Nephron (organoid): ENCODE measurements around the gene TREX2.

Source experiments
- H3K27ac Mint-ChIP-seq, 3 experiments: 2 replicates each; pipeline ENCODE4 v1.8.0; 2020; ENCODE audit warnings: mixed read lengths in 3 of 3, mild to moderate bottlenecking in 2 of 3, moderate library complexity in 1 of 3
- H3K27me3 Mint-ChIP-seq: 2 replicates; pipeline ENCODE4 v1.8.0; 2021; ENCODE audit warnings: low read depth, mild to moderate bottlenecking, moderate library complexity, mixed read lengths
- H3K36me3 Mint-ChIP-seq: 2 replicates; pipeline ENCODE4 v1.8.0; 2020; ENCODE audit warnings: low read depth, mixed read lengths
- H3K4me1 Mint-ChIP-seq: 2 replicates; pipeline ENCODE4 v1.8.0; 2020; ENCODE audit warnings: mixed read lengths
- H3K4me3 Mint-ChIP-seq, 3 experiments: 2 replicates each; pipeline ENCODE4 v1.8.0; 2020; ENCODE audit warnings: mild to moderate bottlenecking in 3 of 3, mixed read lengths in 3 of 3, moderate library complexity in 2 of 3
- H3K9me3 Mint-ChIP-seq: 2 replicates; pipeline ENCODE4 v1.8.0; 2020; ENCODE audit warnings: mixed read lengths
- TF ChIP-seq, protein P1 (sequence below), 3 experiments: fragments of 200-600 bp; sonication (generic); IDR thresholded peaks; one replicate each; pipeline ENCODE4 v1.5.0; 2021; ENCODE audit warnings: antibody characterized with exemption in 3 of 3; ENCODE audit not compliant: unreplicated experiment in 3 of 3

Gene TREX2

DNA sequence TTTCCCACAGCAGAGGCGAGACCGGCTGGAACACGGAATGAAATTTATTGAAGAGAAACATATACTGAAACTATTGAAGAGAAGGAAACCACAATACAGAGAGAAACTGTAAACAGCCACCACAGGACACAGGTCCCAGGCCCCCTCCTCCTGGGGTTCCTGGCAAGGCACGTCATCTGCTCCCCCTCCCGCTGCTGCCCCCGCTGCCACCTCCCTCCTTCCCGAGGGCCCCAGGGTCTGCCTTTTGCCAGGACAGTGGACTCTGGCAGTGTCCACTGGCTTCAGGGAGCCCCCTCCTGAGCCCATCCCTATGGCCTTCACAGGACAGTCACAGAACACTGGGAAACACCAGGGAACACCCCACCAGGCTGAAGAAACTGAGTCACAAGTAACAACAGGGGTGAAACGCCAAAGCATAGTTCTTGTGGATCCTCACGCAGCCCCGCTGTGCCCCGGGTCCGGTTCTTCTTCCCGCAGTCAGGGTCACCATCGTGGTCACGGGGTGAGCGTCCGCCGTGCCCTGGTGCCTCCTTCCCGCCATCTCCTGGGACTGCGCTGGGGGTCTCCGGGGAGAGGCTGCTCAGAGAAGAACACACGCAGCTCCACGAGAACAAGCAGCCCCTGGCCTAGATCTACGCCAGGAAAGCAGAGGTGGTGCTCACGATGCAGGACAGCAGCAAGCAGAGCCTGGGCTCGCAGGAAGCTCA lies 50.1 kb downstream of the TREX2 start:
- TF ChIP-seq, protein P1, sequence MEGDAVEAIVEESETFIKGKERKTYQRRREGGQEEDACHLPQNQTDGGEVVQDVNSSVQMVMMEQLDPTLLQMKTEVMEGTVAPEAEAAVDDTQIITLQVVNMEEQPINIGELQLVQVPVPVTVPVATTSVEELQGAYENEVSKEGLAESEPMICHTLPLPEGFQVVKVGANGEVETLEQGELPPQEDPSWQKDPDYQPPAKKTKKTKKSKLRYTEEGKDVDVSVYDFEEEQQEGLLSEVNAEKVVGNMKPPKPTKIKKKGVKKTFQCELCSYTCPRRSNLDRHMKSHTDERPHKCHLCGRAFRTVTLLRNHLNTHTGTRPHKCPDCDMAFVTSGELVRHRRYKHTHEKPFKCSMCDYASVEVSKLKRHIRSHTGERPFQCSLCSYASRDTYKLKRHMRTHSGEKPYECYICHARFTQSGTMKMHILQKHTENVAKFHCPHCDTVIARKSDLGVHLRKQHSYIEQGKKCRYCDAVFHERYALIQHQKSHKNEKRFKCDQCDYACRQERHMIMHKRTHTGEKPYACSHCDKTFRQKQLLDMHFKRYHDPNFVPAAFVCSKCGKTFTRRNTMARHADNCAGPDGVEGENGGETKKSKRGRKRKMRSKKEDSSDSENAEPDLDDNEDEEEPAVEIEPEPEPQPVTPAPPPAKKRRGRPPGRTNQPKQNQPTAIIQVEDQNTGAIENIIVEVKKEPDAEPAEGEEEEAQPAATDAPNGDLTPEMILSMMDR (IDR thresholded peaks at IDR 0.05; ENCODE audit: unreplicated experiment in 3 of 3): no peak
- Mint-ChIP-seq H3K9me3 (peaks cover 16% of the 10 kb centered on the region), H3K27me3 (peaks cover 9% of the 10 kb centered on the region), H3K4me1 (peaks cover 4% of the 10 kb centered on the region), H3K27ac (no peak overlapping the region), H3K4me3 (no peak overlapping the region), H3K36me3 (no peaks in the 10 kb centered on the region)

DNA sequence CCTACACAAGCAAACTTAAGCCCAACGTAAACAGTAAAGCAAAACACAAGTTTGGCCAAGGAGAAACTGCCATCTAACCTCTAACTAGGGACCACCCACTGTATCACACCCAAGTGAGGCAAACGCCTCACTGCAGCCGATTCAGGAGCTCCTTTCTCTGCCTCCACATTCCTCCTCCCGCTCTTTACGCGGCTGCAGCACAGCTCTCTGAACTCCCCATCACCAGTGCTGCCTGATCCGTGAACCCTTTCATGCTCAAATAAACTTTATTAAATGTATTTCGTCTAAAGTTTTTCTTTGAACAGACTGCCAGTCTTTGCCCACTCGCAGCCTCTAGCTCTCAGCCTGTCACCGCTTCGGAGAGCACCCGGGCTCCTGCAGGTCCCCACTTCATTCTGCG lies 51.2 kb downstream of the TREX2 start:
- H3K36me3 Mint-ChIP-seq: no peaks in the 10 kb centered on the region
- H3K27me3 Mint-ChIP-seq: peaks cover 9% of the 10 kb centered on the region
- TF ChIP-seq, protein P1 (IDR thresholded peaks at IDR 0.05; ENCODE audit: unreplicated experiment in 3 of 3): no peak
- no peak overlapping the region for H3K27ac Mint-ChIP-seq
- peaks cover 14% of the 10 kb centered on the region for H3K9me3 Mint-ChIP-seq
- peaks cover 4% of the 10 kb centered on the region for H3K4me1 Mint-ChIP-seq
- no peak overlapping the region for H3K4me3 Mint-ChIP-seq
